ENCODE data around the gene PRX.
A peak's percentile ranks its signal among the peaks of the same experiment; 100 is the strongest.

The PRX gene

GRCh38 chr19:40355975-40356680, 57.0 kb downstream of the PRX start:
- CTCF ChIA-PET = interaction anchor here (0.9 to 2.2 kb wide), 4 partner anchors 9 to 65 kb away, joined by 3 to 7 read pairs (median 4); no protein-coding TSS in a partner anchor
- peak; percentile 58 for DNase-seq (ENCODE audit: extremely low spot score)
- POLR2A ChIA-PET = interaction anchor here (1.0 kb wide), 1 partner anchor 9 kb away, joined by 5 read pairs; no protein-coding TSS in a partner anchor
- no peak for TF ChIP-seq CTCF (IDR thresholded peaks at IDR 0.05; ENCODE audit: control extremely low read depth, extremely low read depth, low read depth, missing control alignments)

GRCh38 chr19:40348961-40349507, 64.1 kb downstream of the PRX start:
- TF ChIP-seq CTCF (IDR thresholded peaks at IDR 0.05; ENCODE audit: control extremely low read depth, extremely low read depth, low read depth, missing control alignments) = no peak
- CTCF ChIA-PET = interaction anchor here (0.9 kb wide), 1 partner anchor 47 kb away, joined by 3 read pairs; no protein-coding TSS in a partner anchor
- DNase-seq (ENCODE audit: extremely low spot score) = no peak
- POLR2A ChIA-PET = interaction anchor here (0.6 to 2.1 kb wide), 4 partner anchors 22 to 77 kb away, joined by 3 to 9 read pairs (median 5); partner anchors contain the start of gene SERTAD1

GRCh38 chr19:40348125-40348913, 64.9 kb downstream of the PRX start, which contains the start of the genes C19orf47 and PLD3:
Gene C19orf47, minus strand, starts transcription at chr19:40348397. Its CDS starts 6,540 bp downstream, at chr19:40341857.
Gene PLD3, plus strand, starts transcription at chr19:40348695. Its CDS starts 17,789 bp downstream, at chr19:40366484.
- TF ChIP-seq CTCF (IDR thresholded peaks at IDR 0.05; ENCODE audit: control extremely low read depth, extremely low read depth, low read depth, missing control alignments) = no peak
- DNase-seq (ENCODE audit: extremely low spot score) = peak; percentile 100
- ChIA-PET POLR2A (interaction anchor here (0.6 to 2.1 kb wide), 6 partner anchors 22 to 158 kb away, joined by 3 to 9 read pairs (median 5); partner anchors contain the start of gene SERTAD1), CTCF (interaction anchor here (1.1 to 1.4 kb wide), 4 partner anchors 11 to 72 kb away, joined by 3 to 6 read pairs (median 4); no protein-coding TSS in a partner anchor)

- ChIA-PET POLR2A (no interaction called here), CTCF (no interaction called here)
- no peak for DNase-seq (ENCODE audit: extremely low spot score)
- no peak for TF ChIP-seq CTCF (IDR thresholded peaks at IDR 0.05; ENCODE audit: control extremely low read depth, extremely low read depth, low read depth, missing control alignments)
Observed at GRCh38 chr19:40344422-40344821, 68.8 kb downstream of the PRX start.
